Measurements from ENCODE around the gene L3MBTL1. TPM values are rescaled to one million over a fixed set of nuclear protein-coding genes. Genes with fewer than 3 reads are reported as not detected.

L3MBTL1 gene
- total and polyA plus RNA-seq, 2 of the 4 experiments (the other 2 are of a cell fraction) = 2.2 to 4.5 TPM

DNA sequence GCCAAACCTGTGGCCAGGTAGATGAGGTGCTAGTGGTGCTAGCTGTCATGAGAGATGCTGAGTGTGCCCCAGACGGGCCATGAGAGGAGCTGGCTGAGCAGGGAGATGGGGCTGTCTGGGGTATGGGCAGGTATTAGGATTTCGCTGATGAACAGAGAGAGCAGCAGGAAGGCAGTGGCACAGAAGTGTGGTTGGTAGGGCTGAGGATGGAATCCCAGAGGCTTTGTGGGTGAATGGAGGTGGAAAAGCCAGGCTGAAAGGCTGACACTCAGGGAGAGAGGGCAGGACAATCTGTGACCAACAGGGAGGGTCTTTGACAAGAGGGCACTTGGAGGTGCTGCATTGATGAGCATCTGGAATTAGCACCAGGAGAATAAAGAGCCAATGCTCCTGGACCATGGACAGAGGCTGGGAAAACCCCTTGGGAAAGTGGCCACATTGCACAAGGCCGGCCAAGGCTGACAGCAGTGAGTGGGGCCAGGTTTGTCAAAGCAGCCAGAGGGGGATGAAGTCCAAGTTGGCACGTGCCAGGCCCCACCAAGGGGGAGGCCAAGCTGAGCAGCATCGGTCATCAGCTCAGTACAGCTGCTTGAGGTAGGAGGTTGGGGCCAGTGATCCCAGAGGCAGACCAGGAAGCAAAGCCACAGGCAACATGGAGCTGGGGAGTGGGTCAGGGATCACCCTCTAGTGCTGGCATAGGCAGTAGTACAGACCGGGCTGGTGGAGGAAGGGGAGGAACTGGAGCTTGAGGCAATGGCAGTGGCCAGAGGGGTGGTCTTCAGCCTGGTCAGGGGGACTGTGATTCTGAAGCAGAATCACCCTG lies 31.6 kb downstream of the L3MBTL1 start:
- H3K56ac ChIP-seq (ENCODE audit: extremely low read depth, insufficient read depth, low read length) = no peak overlapping the region
- no peaks in the 10 kb centered on the region for H4K20me1 ChIP-seq (ENCODE audit: insufficient read depth, low read length)
- H4K5ac ChIP-seq (ENCODE audit: low read depth, low read length) = no peak overlapping the region
- ChIA-PET CTCF (interaction anchor here (0.8 to 1.6 kb wide), 3 partner anchors 57 to 541 kb away, joined by 4 to 20 read pairs (median 4); no protein-coding TSS in a partner anchor), POLR2A (ENCODE audit: unreplicated experiment) (no interaction called here)
- dilution Hi-C loops (cut with HindIII; ENCODE audit: low sequenced_read_pairs, unreplicated experiment) (no loop called here), intact Hi-C loops (cut with micrococcal nuclease) (loop anchor here (1.0 to 5.0 kb wide), 5 partner anchors 51 to 554 kb away; partner anchors contain the start of gene IFT52), in situ Hi-C loops (cut with MboI; ENCODE audit: low sequenced_read_pairs) (loop anchor here (5.0 to 10.0 kb wide), 2 partner anchors 156 to 543 kb away; no protein-coding TSS in a partner anchor)
- H3K9me1 ChIP-seq (ENCODE audit: insufficient read depth, low read length) = no peaks in the 10 kb centered on the region; the same call in 1 of the 2 replicates
- no peak overlapping the region for H2BK5ac ChIP-seq (ENCODE audit: low read depth, low read length, poor library complexity, severe bottlenecking)
- no peak overlapping the region for H2BK15ac ChIP-seq (ENCODE audit: low read depth, low read length)
- no peaks in the 10 kb centered on the region for H3K9me3 ChIP-seq (ENCODE audit: control insufficient read depth, insufficient read depth, low read length)
- no peak overlapping the region for H4K8ac ChIP-seq (ENCODE audit: low read depth in 2 of 2, low read length in 2 of 2)
- H2AK5ac ChIP-seq (ENCODE audit: low read depth, low read length) = no peak overlapping the region
- no peaks in the 10 kb centered on the region for H3K79me1 ChIP-seq (ENCODE audit: low read depth in 1 of 2, low read length in 2 of 2)
- H3K27ac ChIP-seq (ENCODE audit: insufficient read depth, low read length) = no peak overlapping the region
- no TSS peak for BruUV-seq (replicated peaks)
- TF ChIP-seq, protein P1, sequence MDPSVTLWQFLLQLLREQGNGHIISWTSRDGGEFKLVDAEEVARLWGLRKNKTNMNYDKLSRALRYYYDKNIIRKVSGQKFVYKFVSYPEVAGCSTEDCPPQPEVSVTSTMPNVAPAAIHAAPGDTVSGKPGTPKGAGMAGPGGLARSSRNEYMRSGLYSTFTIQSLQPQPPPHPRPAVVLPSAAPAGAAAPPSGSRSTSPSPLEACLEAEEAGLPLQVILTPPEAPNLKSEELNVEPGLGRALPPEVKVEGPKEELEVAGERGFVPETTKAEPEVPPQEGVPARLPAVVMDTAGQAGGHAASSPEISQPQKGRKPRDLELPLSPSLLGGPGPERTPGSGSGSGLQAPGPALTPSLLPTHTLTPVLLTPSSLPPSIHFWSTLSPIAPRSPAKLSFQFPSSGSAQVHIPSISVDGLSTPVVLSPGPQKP (IDR thresholded peaks at IDR 0.05; ENCODE audit: borderline replicate concordance, low read depth, low read length) = no peak
- TF ChIP-seq FOS (IDR thresholded peaks at IDR 0.05; ENCODE audit: low read depth, low read length) (no peak), CEBPB (IDR thresholded peaks at IDR 0.05; ENCODE audit: low read depth, low read length) (peak; percentile 69)
- H2BK20ac ChIP-seq (ENCODE audit: low read depth, low read length) = no peak overlapping the region
- H3K36me3 ChIP-seq (ENCODE audit: control insufficient read depth, insufficient read depth, low read length) = peaks cover 3% of the 10 kb centered on the region
- H4K91ac ChIP-seq (ENCODE audit: insufficient read depth, low read depth, low read length) = no peak overlapping the region
- H3K4me3 ChIP-seq (ENCODE audit: insufficient read depth, low read depth, low read length) = no peak overlapping the region
- no peaks in the 10 kb centered on the region; the same call in 1 of the 2 replicates for H3K27me3 ChIP-seq (ENCODE audit: control insufficient read depth, insufficient read depth, low read length)
- no peak overlapping the region for H2AFZ ChIP-seq (replicated peaks; ENCODE audit: low read length, poor library complexity)
- no peak overlapping the region for H3K23ac ChIP-seq (ENCODE audit: low read depth, low read length)
- H3K4me1 ChIP-seq (ENCODE audit: control insufficient read depth, insufficient read depth, low read length) = no peaks in the 10 kb centered on the region; the same call in 1 of the 2 replicates
- ATAC-seq (ENCODE audit: low read depth) (no peak), DNase-seq (peak; percentile 14)
- H3K14ac ChIP-seq (replicated peaks; ENCODE audit: low read depth, low read length) = no peak overlapping the region
- no peak overlapping the region for H3K9ac ChIP-seq (ENCODE audit: low read depth, low read length)
- H3K4me2 ChIP-seq (ENCODE audit: low read depth, low read length) = no peak overlapping the region
- H3K4ac ChIP-seq (ENCODE audit: low read depth, low read length) = no peak overlapping the region
- WGBS, 2 experiments (ENCODE audit: extremely low coverage in 2 of 2, insufficient read length in 1 of 2) = 56% methylated on average over 4 of the region's 6 CpGs; no CpG with 5 or more reads in 1 of the 2 experiments
- H3K18ac ChIP-seq (ENCODE audit: low read depth, low read length) = no peak overlapping the region
- no peak overlapping the region for H2BK120ac ChIP-seq (ENCODE audit: low read depth, low read length)
- no peak overlapping the region for H2AK9ac ChIP-seq (replicated peaks; ENCODE audit: low read depth, low read length, poor library complexity)

All from IMR-90 (cell line).